HG03280 (cell line): ENCODE results near the gene SCD5.

Source experiments
- ATAC-seq: cut with Tn5 transposase; IDR thresholded peaks from one replicate; pipeline ENCODE4 v1.9.1; 2021; ENCODE audit warnings: mild to moderate bottlenecking, moderate library complexity; ENCODE audit not compliant: unreplicated experiment

The SCD5 gene

DNA sequence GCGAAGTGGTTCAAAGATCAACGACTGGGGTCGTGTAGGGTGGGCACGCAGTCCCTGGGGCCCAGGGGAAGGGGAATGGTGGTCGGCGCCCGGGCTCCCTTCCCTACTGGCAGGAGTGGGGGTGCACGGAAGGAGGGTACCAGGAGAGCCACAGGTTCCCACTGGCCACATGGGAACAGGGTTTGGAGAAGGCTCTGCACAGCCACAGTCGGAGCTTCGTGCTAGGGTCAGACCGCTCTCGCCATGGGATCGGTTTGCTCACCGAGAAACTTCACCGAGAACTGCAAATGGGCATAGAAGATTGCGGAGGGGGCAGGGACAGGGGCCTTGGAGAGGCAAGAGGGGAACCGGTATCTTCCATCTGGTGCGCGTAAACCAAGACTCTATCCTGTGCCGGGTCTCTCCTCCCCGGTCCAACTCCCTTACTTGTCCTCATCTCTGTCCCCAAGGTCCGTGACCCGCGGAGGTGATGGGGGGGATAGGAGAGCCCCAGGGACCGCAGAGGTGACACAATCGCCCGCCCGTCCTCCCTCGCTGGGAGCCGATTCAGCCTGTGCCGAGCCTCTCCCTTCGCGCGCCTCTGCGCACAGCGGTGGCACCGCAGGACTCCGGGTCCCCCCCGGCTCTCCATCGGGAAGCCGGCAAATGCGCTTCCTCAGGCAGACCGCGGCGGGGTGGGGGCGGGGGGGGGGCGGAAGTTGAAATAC lies 1.0 kb downstream of the SCD5 start:
- ATAC-seq, result no peak

DNA sequence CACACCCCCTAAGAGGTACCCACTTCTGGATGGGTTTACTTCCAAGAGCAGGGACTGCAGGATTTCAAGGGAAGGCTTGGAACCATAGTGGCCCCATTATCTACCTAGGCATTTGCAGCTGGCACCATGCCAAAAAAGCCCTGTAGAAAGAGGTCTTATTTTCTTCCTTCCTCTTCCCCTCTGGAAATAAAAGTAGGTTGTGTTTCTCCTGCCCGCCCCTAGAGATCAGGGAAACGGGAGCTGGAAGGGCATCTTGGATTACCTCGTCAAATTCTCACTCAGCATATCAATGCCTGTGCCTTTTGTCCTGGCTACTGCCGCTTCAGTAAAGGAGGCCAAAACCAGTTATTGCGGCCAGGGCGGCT lies 1.6 kb downstream of the SCD5 start:
- ATAC-seq, result no peak

- ATAC-seq, result no peak
Observed at GRCh38 chr4:82792912-82793649, 5.5 kb downstream of the SCD5 start.

DNA sequence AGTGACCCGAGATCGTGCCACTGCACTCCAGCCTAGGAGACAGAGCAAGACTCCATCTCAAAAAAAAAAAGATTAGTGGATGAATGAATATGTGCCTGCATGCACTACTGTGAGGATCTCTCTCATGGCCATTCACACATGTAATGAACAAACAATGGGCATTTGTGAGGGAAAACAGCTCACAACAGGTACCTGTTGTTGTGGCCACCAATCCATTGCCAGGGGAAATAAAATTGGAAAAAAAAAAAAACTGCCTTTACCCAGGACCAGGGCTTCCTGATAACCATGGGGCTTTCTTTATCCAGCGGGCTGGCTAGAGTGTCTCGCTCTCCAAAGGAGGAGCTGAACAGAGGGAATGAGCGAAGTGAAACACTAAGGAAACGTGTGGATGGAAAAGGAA lies 7.4 kb downstream of the SCD5 start:
- ATAC-seq, result no peak

DNA sequence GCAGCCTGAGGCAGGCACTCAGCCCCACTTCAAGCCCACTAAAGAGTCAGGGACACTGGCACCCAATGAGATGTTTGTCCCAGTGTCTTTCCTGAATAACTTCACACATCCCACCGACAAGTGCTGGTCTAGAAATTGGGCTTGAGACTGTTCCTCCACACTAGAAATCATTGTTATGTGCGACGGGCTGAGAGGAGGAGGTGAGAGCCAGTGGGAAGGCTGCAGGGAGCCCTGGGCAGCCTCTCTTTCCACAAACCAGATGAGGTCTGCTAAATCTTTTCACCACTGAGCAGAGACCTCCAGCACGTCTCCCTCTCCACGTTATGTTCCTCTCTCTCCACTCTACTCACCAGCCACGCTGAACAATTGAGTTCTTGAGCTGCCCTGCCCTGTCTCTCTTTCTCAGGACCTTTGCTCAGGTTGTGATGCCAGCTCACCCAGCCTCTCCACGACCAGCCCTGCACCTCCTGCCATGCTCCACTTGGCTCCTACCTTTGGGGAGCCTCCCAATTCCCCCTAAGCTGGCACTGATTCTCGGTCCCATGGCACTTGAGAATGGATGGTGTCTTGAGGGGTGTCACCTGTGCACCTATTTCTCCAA lies 8.4 kb downstream of the SCD5 start:
- no peak for ATAC-seq

DNA sequence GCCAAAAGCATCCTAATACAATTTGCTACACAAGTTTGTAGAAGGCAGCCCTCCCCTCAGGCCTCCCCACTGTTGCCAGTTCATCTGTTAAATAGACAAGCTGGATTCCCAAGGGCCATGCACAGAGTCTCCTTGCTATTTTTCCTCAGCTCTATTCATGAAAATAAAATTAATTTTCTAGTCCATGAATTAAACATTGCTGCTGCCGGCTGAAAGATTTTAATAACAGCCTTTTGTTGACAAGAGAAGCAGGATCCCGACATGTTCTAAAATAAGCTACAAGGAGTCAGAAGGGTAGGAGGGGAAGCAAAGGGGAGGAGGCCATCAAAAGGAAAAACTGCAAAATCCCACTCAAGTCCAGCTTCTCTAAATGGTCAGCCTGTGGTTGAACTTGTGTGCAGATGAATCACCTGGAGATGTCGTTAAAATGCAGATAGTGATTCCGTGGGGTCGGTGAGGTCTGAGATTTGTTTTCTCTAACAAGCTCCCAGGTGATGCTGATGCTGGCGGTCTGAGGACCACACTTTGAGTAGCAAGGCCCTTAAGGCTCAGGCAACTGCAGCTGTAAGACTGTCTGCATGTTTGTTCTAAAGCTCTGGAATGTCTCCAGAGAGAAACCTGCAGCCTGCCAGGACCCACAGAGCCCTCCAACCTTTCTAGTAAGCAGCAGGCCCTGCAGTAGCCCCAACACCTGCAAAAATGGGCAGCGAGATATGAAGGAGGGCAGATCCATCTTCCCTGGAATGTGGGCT lies 9.4 kb downstream of the SCD5 start:
- no peak for ATAC-seq

DNA sequence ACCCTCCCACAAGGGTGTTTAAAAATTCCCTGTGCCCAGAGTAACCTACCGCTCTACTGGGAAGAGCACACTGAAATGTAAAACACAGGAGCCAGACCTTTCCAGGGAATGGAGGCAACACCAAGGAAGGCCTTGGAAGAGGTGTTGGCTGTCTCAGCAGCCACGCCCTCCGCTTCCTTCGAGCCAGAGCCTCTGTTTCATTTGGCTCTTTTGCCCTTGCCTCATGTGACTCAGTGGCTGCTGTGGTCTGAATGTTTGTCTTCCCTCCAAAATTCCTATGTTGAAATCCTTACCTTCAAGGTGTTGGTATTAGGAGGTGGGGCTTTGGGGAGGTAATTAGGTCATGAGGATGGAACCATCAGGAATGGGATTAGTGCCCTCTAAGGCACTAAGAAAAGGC lies 11.3 kb downstream of the SCD5 start:
- ATAC-seq, result no peak

DNA sequence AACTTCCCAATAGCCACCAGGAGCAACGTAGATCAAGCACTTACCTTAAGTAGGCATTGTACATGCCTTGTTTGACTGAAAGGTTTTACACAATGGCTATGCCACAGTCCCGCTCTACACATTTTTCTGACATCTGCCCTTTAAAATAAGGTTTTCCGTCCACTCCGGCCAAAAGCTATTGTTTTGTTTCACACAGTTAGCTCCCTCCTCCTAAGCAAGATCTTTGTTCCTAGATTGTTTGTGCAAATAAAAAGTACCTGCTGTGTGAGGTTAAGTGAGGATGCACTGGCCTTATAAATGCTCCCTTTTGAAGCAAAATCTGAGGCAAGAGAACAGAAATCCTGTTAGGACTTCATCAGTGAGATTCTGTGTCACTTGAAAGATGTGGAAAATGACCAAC lies 11.8 kb downstream of the SCD5 start:
- ATAC-seq, result no peak

DNA sequence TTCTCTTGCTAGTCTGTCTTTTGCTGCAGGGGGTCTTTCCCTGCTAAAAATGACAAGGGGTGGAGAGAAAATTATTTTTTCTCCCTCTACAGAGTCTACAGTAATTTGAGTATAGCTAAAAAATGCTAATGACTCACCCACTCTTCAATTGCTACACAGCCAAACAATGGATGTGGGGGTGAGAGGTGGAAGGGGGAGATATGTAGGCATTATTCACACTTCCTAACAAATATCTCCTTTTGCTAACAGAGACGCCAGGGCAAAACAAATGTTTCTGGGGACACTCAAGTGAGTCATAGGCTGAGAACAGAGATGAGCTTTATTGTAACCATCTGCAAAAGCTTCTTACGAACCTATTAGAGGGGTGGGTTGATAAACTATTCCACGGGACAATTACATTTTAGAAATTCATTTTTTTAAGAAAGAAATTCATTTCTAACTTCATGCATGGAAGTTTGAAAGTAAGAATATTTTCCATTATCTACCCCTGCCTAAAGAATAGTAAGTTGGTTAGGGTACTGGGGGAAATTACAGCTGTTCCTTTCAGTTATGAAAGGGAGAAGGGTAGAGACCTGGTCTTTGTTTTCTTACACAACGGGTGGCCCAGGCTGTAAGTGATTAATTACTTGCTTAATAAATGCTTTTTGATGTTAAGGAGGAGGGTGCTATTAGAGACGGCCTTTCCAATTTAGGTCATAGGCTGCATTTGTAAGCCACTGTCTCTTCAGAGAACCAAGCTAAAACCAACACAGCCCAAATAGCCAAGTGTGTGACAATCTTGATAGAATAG lies 12.8 kb downstream of the SCD5 start:
- ATAC-seq, result no peak

DNA sequence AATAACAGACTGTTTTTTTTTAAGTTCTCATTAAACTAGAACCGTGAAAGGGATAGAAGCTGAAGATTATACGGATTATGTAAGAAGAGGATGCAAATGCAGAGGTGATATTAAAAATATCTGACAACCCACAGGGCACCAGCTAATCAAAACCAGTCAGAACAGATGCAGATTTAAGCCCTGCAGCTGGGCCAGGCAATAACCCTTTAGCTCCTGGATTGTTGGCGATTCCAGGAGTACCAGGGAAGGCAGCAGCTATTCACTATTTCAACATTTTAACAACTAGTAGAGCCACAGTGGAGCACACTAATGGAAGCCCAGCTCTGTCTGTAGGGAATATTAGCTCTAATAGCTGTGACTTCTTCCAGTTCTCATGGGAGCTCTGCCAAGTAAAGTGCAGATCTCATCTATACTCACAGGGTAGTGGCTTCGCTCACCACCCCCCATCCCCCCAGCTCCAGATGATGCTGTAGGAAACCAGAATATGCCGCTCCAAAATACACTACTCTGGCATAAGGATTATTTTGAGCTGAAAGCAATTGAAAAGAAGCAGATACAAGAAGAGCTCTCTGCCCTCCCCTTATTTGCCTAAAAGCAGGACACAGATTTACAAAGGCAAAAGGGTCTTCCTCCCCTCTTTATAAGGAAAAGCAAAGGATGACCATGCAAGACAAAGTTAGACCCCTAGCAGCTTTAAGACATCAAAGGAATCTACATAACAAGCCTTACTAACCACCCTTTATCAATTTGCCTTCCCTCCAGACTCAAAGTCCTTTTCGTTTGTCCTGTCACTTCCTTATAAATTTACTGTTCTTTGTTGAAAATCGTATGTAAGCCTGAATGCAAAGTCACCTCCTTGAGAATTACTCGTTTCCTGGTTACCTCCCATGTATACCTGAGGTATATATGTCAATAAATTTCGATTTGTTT lies 13.7 kb downstream of the SCD5 start:
- ATAC-seq, result no peak

DNA sequence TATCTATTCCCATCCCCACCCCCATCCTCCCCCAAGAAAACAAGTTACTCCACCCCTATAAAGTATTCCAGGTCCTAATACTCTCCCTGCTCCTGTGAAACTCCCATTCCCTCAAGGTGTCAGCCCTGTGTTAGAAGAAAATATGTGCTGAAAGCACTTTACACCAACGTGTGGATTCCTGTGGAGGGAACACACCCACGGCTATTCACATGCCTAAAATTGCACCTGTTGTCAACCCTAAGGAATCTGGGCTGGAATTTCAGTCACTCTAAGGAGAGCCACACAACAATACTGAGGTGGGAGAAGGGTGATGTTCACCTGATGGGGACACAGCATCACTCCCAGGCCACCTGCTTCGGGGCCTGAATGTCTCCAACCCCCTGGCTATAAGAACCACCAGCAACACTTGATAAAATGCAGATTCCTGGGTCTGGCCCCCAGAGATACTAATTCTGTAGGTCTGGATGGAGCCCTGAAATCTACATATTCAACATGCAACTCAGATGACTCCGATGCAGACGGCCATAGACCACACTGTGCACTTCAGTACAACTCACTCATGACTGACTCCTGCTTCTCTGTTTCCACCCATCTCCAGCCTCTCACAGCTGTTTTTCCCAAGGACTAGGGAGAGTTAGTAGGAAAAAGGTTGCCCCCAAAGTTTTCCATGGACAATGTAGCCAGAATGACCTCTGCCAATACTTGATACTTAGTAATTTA lies 15.8 kb downstream of the SCD5 start:
- ATAC-seq, result no peak

GRCh38 chr4:82780752-82781231 lies 17.8 kb downstream of the SCD5 start:
- no peak for ATAC-seq

GRCh38 chr4:82780170-82780751 lies 18.3 kb downstream of the SCD5 start:
- no peak for ATAC-seq

DNA sequence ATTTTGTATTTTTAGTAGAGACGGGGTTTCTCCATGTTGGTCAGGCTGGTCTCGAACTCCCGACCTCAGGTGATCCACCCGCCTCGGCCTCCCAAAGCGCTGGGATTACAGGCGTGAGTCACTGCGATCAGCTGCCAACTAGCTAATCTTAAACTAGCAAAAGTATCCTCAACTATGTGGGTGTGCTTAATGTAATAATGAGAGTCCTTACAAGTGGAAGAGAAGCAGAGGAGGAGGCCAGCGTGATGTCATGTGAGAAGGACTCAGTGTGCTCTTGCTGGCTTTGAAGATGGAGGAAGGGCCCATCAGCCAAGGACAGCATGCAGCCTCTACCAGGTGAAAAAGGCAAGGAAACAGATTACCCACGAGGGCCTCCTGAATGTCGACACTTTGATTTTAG lies 19.6 kb downstream of the SCD5 start:
- no peak for ATAC-seq

GRCh38 chr4:82777857-82778525 lies 20.6 kb downstream of the SCD5 start:
- no peak for ATAC-seq

DNA sequence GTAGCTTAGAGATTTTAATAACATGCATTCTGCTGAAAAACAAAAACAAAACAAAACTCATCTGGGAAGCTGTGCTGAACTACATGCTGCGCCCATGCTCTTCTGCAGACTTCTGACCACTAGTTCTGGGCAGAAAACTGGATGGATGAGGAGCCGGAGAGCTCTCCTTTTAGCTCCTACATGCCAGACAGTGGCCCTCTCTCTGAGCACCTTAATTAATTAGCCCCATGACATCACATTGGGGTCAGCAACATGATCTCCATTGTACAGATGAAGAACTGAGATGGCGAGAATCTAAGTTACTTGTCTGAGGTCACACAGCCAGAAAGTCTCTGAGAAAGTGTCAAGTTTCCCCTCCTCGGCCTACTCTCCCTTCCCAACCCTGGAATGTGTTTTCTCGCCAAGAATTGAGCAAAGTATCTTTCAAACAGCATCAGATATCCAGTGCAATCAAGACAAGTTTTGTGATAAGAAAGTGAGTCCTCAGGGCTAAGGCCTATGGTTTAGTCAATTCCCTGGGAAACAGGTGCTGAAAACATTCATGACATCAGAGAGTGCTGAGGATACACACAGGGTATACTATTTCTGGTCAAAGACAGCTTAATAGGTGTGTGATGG lies 21.6 kb downstream of the SCD5 start:
- ATAC-seq, result no peak

DNA sequence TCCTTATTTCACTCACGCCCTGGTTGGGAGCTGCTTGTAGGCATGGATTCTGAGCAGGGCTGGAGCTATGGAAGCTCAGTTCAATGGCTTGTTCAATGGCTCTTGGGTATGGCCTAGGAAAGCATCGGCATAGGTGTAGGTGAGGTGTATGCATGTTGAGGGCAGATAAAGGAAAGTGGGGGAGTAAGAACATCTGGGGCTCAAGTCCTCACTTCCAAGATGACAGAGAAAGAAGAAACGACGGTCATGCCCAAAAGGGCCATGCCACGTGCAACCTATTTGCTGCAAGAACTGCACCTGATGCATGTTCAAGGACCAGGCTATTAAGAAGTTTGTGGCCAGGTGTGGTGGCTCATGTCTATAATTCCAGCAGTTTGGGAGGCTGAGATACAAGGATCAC lies 23.4 kb downstream of the SCD5 start:
- ATAC-seq, result no peak
